IMR-90 (cell line): ENCODE measurements around the gene HCFC1R1. TPM values are rescaled to one million over a fixed set of nuclear protein-coding genes. Genes with fewer than 3 reads are reported as not detected.

Experiments used
- ATAC-seq: fragments of 200-7000 bp; cut with Tn5 transposase; 2 replicates; pipeline ENCODE4 v1.9.1; 2020; ENCODE audit warnings: low read depth, mild to moderate bottlenecking, moderate library complexity
- BruUV-seq: library from RNA; stranded (reverse); fragments of 400-500 nt; replicated peaks from 2 replicates; lab custom pipeline; 2021; lab: Mats Ljungman, UMichigan
- CTCF ChIA-PET: fragments of 300-600 bp; formaldehyde crosslinking; extraction: SDS; loops from one replicate; lab custom pipeline; 2021; ENCODE audit warnings: antibody characterized with exemption; lab: Yijun Ruan, JAX
- POLR2A ChIA-PET: fragments of 300-600 bp; sonication (Branson Sonifier 250); formaldehyde crosslinking; loops from one replicate; lab custom pipeline; 2022; ENCODE audit warnings: antibody characterized with exemption; ENCODE audit not compliant: unreplicated experiment; lab: Charles Lee
- DNase-seq: peaks from one replicate; pipeline ENCODE4 v3.0.0; 2013
- H2AFZ ChIP-seq: replicated peaks from 2 replicates; pipeline ENCODE3; 2013; ENCODE audit warnings: low read length, mild to moderate bottlenecking; ENCODE audit not compliant: poor library complexity
- H2AK5ac ChIP-seq: 2 replicates; pipeline ENCODE4 v1.6.1; 2013; ENCODE audit warnings: low read depth, low read length, inconsistent platforms
- H2AK9ac ChIP-seq: replicated peaks from 2 replicates; pipeline ENCODE3; 2013; ENCODE audit warnings: mild to moderate bottlenecking, low read depth, low read length, moderate library complexity; ENCODE audit not compliant: poor library complexity
- H2BK120ac ChIP-seq: 2 replicates; pipeline ENCODE4 v1.6.1; 2013; ENCODE audit warnings: low read depth, low read length, inconsistent platforms
- H2BK15ac ChIP-seq: 3 replicates; pipeline ENCODE4 v1.6.1; 2013; ENCODE audit warnings: low read depth, low read length, inconsistent platforms
- H2BK20ac ChIP-seq: 2 replicates; pipeline ENCODE4 v1.6.1; 2013; ENCODE audit warnings: low read depth, mild to moderate bottlenecking, inconsistent platforms, low read length, moderate library complexity
- H2BK5ac ChIP-seq: 2 replicates; pipeline ENCODE4 v1.6.1; 2013; ENCODE audit warnings: mild to moderate bottlenecking, low read depth, low read length, inconsistent platforms; ENCODE audit not compliant: poor library complexity, severe bottlenecking
- H3K14ac ChIP-seq: replicated peaks from 2 replicates; pipeline ENCODE4 v1.6.1; 2013; ENCODE audit warnings: low read depth, low read length, inconsistent platforms
- H3K18ac ChIP-seq: 2 replicates; pipeline ENCODE4 v1.6.1; 2013; ENCODE audit warnings: low read depth, low read length, control low read depth
- H3K23ac ChIP-seq: 2 replicates; pipeline ENCODE4 v1.6.1; 2013; ENCODE audit warnings: low read depth, low read length, inconsistent platforms
- H3K27ac ChIP-seq: 2 replicates; pipeline ENCODE4 v1.5.1; 2013; ENCODE audit warnings: mild to moderate bottlenecking, control low read depth, low read length; ENCODE audit not compliant: insufficient read depth
- H3K27me3 ChIP-seq: 2 replicates; pipeline ENCODE4 v1.6.1; 2013; ENCODE audit warnings: low read length; ENCODE audit not compliant: control insufficient read depth, insufficient read depth
- H3K36me3 ChIP-seq: 2 replicates; pipeline ENCODE4 v1.6.1; 2013; ENCODE audit warnings: low read length, mixed read lengths; ENCODE audit not compliant: control insufficient read depth, insufficient read depth
- H3K4ac ChIP-seq: 2 replicates; pipeline ENCODE4 v1.6.1; 2013; ENCODE audit warnings: low read depth, low read length, inconsistent platforms
- H3K4me1 ChIP-seq: 2 replicates; pipeline ENCODE4 v1.6.1; 2013; ENCODE audit warnings: low read length, mixed read lengths; ENCODE audit not compliant: control insufficient read depth, insufficient read depth
- H3K4me2 ChIP-seq: 2 replicates; pipeline ENCODE4 v1.6.1; 2013; ENCODE audit warnings: low read depth, mild to moderate bottlenecking, control low read depth, low read length, moderate library complexity
- H3K4me3 ChIP-seq: 2 replicates; pipeline ENCODE4 v1.5.1; 2013; ENCODE audit warnings: low read depth, mild to moderate bottlenecking, control low read depth, low read length, moderate library complexity; ENCODE audit not compliant: insufficient read depth
- H3K56ac ChIP-seq: 2 replicates; pipeline ENCODE4 v1.6.1; 2013; ENCODE audit warnings: low read length, inconsistent platforms; ENCODE audit not compliant: insufficient read depth; ENCODE audit errors: extremely low read depth
- H3K79me1 ChIP-seq, 2 experiments: 2 replicates each; pipeline ENCODE4 v1.6.1; 2013; ENCODE audit warnings: low read length in 2 of 2, inconsistent platforms in 1 of 2, low read depth in 1 of 2
- H3K9ac ChIP-seq: 2 replicates; pipeline ENCODE4 v1.6.1; 2013; ENCODE audit warnings: low read depth, low read length, control low read depth
- H3K9me1 ChIP-seq: 2 replicates; pipeline ENCODE4 v1.6.1; 2013; ENCODE audit warnings: low read length, inconsistent platforms; ENCODE audit not compliant: insufficient read depth
- H3K9me3 ChIP-seq: 2 replicates; pipeline ENCODE4 v1.6.1; 2013; ENCODE audit warnings: low read length; ENCODE audit not compliant: control insufficient read depth, insufficient read depth
- H4K20me1 ChIP-seq: 2 replicates; pipeline ENCODE4 v1.6.1; 2013; ENCODE audit warnings: low read length, inconsistent platforms; ENCODE audit not compliant: insufficient read depth
- H4K5ac ChIP-seq: 2 replicates; pipeline ENCODE4 v1.6.1; 2013; ENCODE audit warnings: mild to moderate bottlenecking, low read depth, low read length, control low read depth
- H4K8ac ChIP-seq, 2 experiments: 2 replicates each; pipeline ENCODE4 v1.6.1; 2013; ENCODE audit warnings: low read depth in 2 of 2, low read length in 2 of 2, control low read depth in 1 of 2, inconsistent platforms in 1 of 2
- H4K91ac ChIP-seq: 2 replicates; pipeline ENCODE4 v1.6.1; 2013; ENCODE audit warnings: low read depth, low read length, inconsistent platforms; ENCODE audit not compliant: insufficient read depth
- BHLHE40 ChIP-seq: fragments of 150-350 bp; IDR thresholded peaks from 2 replicates; pipeline ENCODE4 v1.6.1; 2016; ENCODE audit warnings: mild to moderate bottlenecking, low read depth, low read length
- CEBPB ChIP-seq: IDR thresholded peaks from 2 replicates; pipeline ENCODE4 v1.6.1; 2012; ENCODE audit warnings: low read depth, low read length, improper control_type of control experiment
- CTCF ChIP-seq: conservative IDR thresholded peaks from 2 replicates; pipeline ENCODE4 v1.5.1; 2012; ENCODE audit warnings: mild to moderate bottlenecking, low read depth, low read length, improper control_type of control experiment
- FOS ChIP-seq: fragments of 150-350 bp; IDR thresholded peaks from 2 replicates; pipeline ENCODE4 v1.6.1; 2016; ENCODE audit warnings: low read depth, low read length
- MAFK ChIP-seq: IDR thresholded peaks from 2 replicates; pipeline ENCODE4 v1.6.1; 2012; ENCODE audit warnings: low read depth, low read length, improper control_type of control experiment
- MXI1 ChIP-seq: IDR thresholded peaks from 2 replicates; pipeline ENCODE4 v1.6.1; 2012; ENCODE audit warnings: low read depth, mild to moderate bottlenecking, low read length, moderate library complexity, borderline replicate concordance
- NFE2L2 ChIP-seq: fragments of 150-350 bp; IDR thresholded peaks from 2 replicates; pipeline ENCODE4 v1.6.1; 2016; ENCODE audit warnings: low read depth, mild to moderate bottlenecking, low read length
- POLR2A ChIP-seq: IDR thresholded peaks from 2 replicates; pipeline ENCODE4 v1.6.1; 2012; ENCODE audit warnings: mild to moderate bottlenecking, low read depth, low read length
- RAD21 ChIP-seq: IDR thresholded peaks from 2 replicates; pipeline ENCODE4 v1.6.1; 2012; ENCODE audit warnings: low read length, improper control_type of control experiment
- RCOR1 ChIP-seq: IDR thresholded peaks from 2 replicates; pipeline ENCODE4 v1.6.1; 2012; ENCODE audit warnings: mild to moderate bottlenecking, low read length, improper control_type of control experiment; ENCODE audit not compliant: insufficient replicate concordance
- RFX5 ChIP-seq: IDR thresholded peaks from 2 replicates; pipeline ENCODE4 v1.8.0; 2012; ENCODE audit warnings: low read depth, mild to moderate bottlenecking, low read length, moderate library complexity
- SMC3 ChIP-seq: fragments of 150-350 bp; IDR thresholded peaks from 2 replicates; pipeline ENCODE4 v1.6.1; 2016; ENCODE audit warnings: low read depth, mild to moderate bottlenecking, antibody characterized with exemption, low read length, moderate library complexity
- WGBS, 2 experiments: methylation state at CpG; one replicate each; pipeline versions ENCODE4 v1.1.5 to v1.1.7; 2013; ENCODE audit warnings: missing lambda C conversion rate in 2 of 2; ENCODE audit not compliant: insufficient read length in 1 of 2; ENCODE audit errors: extremely low coverage in 2 of 2; 5-methylcytosine and 5-hydroxymethylcytosine counted together
- dilution Hi-C: fragments of 300-500 bp; cut with HindIII; formaldehyde crosslinking; loops from one replicate; pipeline ENCODE4 v1.14.3; 2018; ENCODE audit warnings: low sequenced_read_pairs; ENCODE audit not compliant: unreplicated experiment
- in situ Hi-C: fragments of 300-500 bp; cut with MboI; formaldehyde crosslinking; loops from 3 replicates; pipeline ENCODE4 v1.14.3; 2019; ENCODE audit warnings: low sequenced_read_pairs, inconsistent platforms, mixed read lengths
- intact Hi-C: fragments of 100-400 bp; cut with micrococcal nuclease; formaldehyde crosslinking; loops from 2 replicates; pipeline ENCODE4 v1.10.0; 2022
- polyA plus RNA-seq, 3 experiments: library from polyadenylated mRNA; depleted of rRNA; stranded (reverse); fragments of >200 nt; gene quantifications; 2 replicates each; pipeline ENCODE4 v1.2.3, GENCODE V29; 2012; ENCODE audit warnings: low replicate concordance in 1 of 3
- total RNA-seq: library from RNA; depleted of rRNA; stranded (reverse); fragments of >200 nt; gene quantifications from 2 replicates; pipeline ENCODE4 v1.2.3, GENCODE V29; 2012
- TF ChIP-seq, protein P1 (sequence below): fragments of 150-350 bp; IDR thresholded peaks from 2 replicates; pipeline ENCODE4 v1.6.1; 2016; ENCODE audit warnings: low read depth, mild to moderate bottlenecking, low read length, moderate library complexity, borderline replicate concordance
- TF ChIP-seq, protein P2 (sequence below): fragments of 150-350 bp; IDR thresholded peaks from 2 replicates; pipeline ENCODE4 v1.6.1; 2017; ENCODE audit warnings: mild to moderate bottlenecking, antibody characterized with exemption, low read length, low read depth

HCFC1R1 gene
- total and polyA plus RNA-seq, 2 of the 4 experiments (the other 2 are of a cell fraction): 7.2 to 57.9 TPM

GRCh38 chr16:3019594-3020246 lies 4.0 kb downstream of the HCFC1R1 start:
- Histone ChIP-seq H4K8ac (peak overlapping the region; percentile 38 to 75; a peak in 3 of 4 replicates), H3K79me1 (peaks cover 0 to 27% of the 10 kb centered on the region in 2 experiments; a peak in 2 of 4 replicates), H3K4ac (peak overlapping the region; percentile 93), H3K56ac (no peak overlapping the region), H3K4me2 (peak overlapping the region; percentile 99), H2BK20ac (peak overlapping the region; percentile 95; the same call in 1 of the 2 replicates), H3K9ac (peak overlapping the region; percentile 64; the same call in 1 of the 2 replicates), H4K20me1 (peaks cover 31% of the 10 kb centered on the region), H3K9me1 (no peaks in the 10 kb centered on the region), H3K4me3 (peak overlapping the region; percentile 77), H2AFZ (peak overlapping the region; percentile 96), H3K27me3 (peaks cover 2% of the 10 kb centered on the region; the same call in 1 of the 2 replicates), H3K18ac (peak overlapping the region; percentile 12; the same call in 1 of the 2 replicates), H3K14ac (peak overlapping the region; percentile 83; the same call in 1 of the 2 replicates), H4K91ac (peak overlapping the region; percentile 70; the same call in 1 of the 2 replicates), H2AK5ac (peak overlapping the region; percentile 91), H3K9me3 (no peaks in the 10 kb centered on the region), H2BK5ac (peak overlapping the region; percentile 70), H3K4me1 (peaks cover 11% of the 10 kb centered on the region), H2BK15ac (peak overlapping the region; percentile 78; the same call in 1 of the 3 replicates), H3K36me3 (peaks cover 11% of the 10 kb centered on the region), H3K27ac (peak overlapping the region; percentile 79; the same call in 1 of the 2 replicates), H3K23ac (peak overlapping the region; percentile 76; the same call in 1 of the 2 replicates), H4K5ac (no peak overlapping the region), H2BK120ac (peak overlapping the region; percentile 86), H2AK9ac (peak overlapping the region; percentile 38)
- dilution Hi-C loops (no loop called here), intact Hi-C loops (no loop called here), in situ Hi-C loops (no loop called here)
- ChIA-PET POLR2A (interaction anchor here (0.5 to 0.7 kb wide), 5 partner anchors 10 to 120 kb away, joined by 4 to 13 read pairs (median 6); no protein-coding TSS in a partner anchor), CTCF (interaction anchor here (0.5 to 2.7 kb wide), 3 partner anchors 12 to 1153 kb away, joined by 3 to 12 read pairs (median 8); no protein-coding TSS in a partner anchor)
- 50% methylated on average over 15 of the region's 40 CpGs; no CpG with 5 or more reads in 1 of the 2 experiments for WGBS, 2 experiments
- ATAC-seq (no peak), DNase-seq (no peak)
- BruUV-seq: no TSS peak
- no peak for TF ChIP-seq FOS
- no peak for TF ChIP-seq MAFK
- TF ChIP-seq BHLHE40: no peak
- no peak for TF ChIP-seq RAD21
- TF ChIP-seq, protein P1, sequence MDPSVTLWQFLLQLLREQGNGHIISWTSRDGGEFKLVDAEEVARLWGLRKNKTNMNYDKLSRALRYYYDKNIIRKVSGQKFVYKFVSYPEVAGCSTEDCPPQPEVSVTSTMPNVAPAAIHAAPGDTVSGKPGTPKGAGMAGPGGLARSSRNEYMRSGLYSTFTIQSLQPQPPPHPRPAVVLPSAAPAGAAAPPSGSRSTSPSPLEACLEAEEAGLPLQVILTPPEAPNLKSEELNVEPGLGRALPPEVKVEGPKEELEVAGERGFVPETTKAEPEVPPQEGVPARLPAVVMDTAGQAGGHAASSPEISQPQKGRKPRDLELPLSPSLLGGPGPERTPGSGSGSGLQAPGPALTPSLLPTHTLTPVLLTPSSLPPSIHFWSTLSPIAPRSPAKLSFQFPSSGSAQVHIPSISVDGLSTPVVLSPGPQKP: no peak
- no peak for TF ChIP-seq POLR2A
- TF ChIP-seq CEBPB: no peak
- no peak for TF ChIP-seq MXI1
- no peak for TF ChIP-seq CTCF
- TF ChIP-seq RFX5: no peak
- TF ChIP-seq, protein P2, sequence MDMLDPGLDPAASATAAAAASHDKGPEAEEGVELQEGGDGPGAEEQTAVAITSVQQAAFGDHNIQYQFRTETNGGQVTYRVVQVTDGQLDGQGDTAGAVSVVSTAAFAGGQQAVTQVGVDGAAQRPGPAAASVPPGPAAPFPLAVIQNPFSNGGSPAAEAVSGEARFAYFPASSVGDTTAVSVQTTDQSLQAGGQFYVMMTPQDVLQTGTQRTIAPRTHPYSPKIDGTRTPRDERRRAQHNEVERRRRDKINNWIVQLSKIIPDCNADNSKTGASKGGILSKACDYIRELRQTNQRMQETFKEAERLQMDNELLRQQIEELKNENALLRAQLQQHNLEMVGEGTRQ: no peak
- TF ChIP-seq NFE2L2: no peak
- TF ChIP-seq SMC3: no peak
- no peak for TF ChIP-seq RCOR1
